Liver (tissue), 9 donors: ENCODE measurements around the gene VWA3B. TPM values are rescaled to one million over a fixed set of nuclear protein-coding genes. Genes with fewer than 3 reads are reported as not detected.

Experiments
- DNase-seq: peaks from one replicate; pipeline ENCODE4 v3.0.0-alpha.2; 2017; ENCODE audit warnings: low spot score
- H3K27ac ChIP-seq, 2 donors: one replicate each; pipeline ENCODE4 v1.7.0; 2013; ENCODE audit warnings: inconsistent platforms in 2 of 2, low read length in 2 of 2, control low read depth in 1 of 2, low read depth in 1 of 2, mild to moderate bottlenecking in 1 of 2
- H3K27me3 ChIP-seq, 4 donors: one replicate each; pipeline versions ENCODE4 v1.6.1 to v1.7.0; 2013; ENCODE audit warnings: low read length in 3 of 4, inconsistent platforms in 1 of 4, mild to moderate bottlenecking in 1 of 4, moderate library complexity in 1 of 4; ENCODE audit not compliant: control insufficient read depth in 4 of 4, insufficient read depth in 4 of 4
- H3K36me3 ChIP-seq, 4 donors: one replicate each; pipeline versions ENCODE4 v1.6.1 to v1.7.0; 2013; ENCODE audit warnings: low read length in 3 of 4, mild to moderate bottlenecking in 3 of 4, low read depth in 1 of 4, moderate library complexity in 1 of 4; ENCODE audit not compliant: control insufficient read depth in 4 of 4, insufficient read depth in 3 of 4
- H3K4me1 ChIP-seq, 4 donors: one replicate each; pipeline versions ENCODE4 v1.6.1 to v1.7.0; 2013; ENCODE audit warnings: low read length in 3 of 4, mild to moderate bottlenecking in 3 of 4, moderate library complexity in 1 of 4; ENCODE audit not compliant: control insufficient read depth in 4 of 4, insufficient read depth in 4 of 4
- H3K4me3 ChIP-seq, 3 donors: one replicate each; pipeline versions ENCODE4 v1.6.1 to v1.7.0; 2013; ENCODE audit warnings: low read length in 3 of 3, control low read depth in 1 of 3, low read depth in 1 of 3, mild to moderate bottlenecking in 1 of 3
- H3K9ac ChIP-seq, 2 donors: one replicate each; pipeline ENCODE4 v1.7.0; 2013; ENCODE audit warnings: low read length in 2 of 2, mild to moderate bottlenecking in 2 of 2, moderate library complexity in 2 of 2, control low read depth in 1 of 2, low read depth in 1 of 2
- H3K9me3 ChIP-seq, 4 donors: one replicate each; pipeline versions ENCODE4 v1.6.1 to v1.7.0; 2013; ENCODE audit warnings: low read length in 3 of 4; ENCODE audit not compliant: control insufficient read depth in 4 of 4
- FOXA1 ChIP-seq: IDR thresholded peaks from 2 replicates; pipeline ENCODE4 v1.6.1; 2016; ENCODE audit warnings: antibody characterized with exemption
- FOXA2 ChIP-seq: IDR thresholded peaks from 2 replicates; pipeline ENCODE4 v1.6.1; 2016; ENCODE audit warnings: antibody characterized with exemption
- GABPA ChIP-seq, 2 donors: IDR thresholded peaks in 1 of 2; conservative IDR thresholded peaks in 1 of 2; 2 replicates each; pipeline ENCODE4 v1.6.1; 2016; ENCODE audit warnings: antibody characterized with exemption in 2 of 2, mild to moderate bottlenecking in 1 of 2, moderate library complexity in 1 of 2
- HNF4A ChIP-seq, 2 donors: conservative IDR thresholded peaks; 2 replicates each; pipeline ENCODE4 v1.6.1; 2016; ENCODE audit warnings: antibody characterized with exemption in 2 of 2, mild to moderate bottlenecking in 2 of 2
- HNF4G ChIP-seq: IDR thresholded peaks from 2 replicates; pipeline ENCODE4 v1.6.1; 2016; ENCODE audit warnings: antibody characterized with exemption
- JUND ChIP-seq, 2 donors: IDR thresholded peaks; 2 replicates each; pipeline ENCODE4 v1.6.1; 2016; ENCODE audit warnings: antibody characterized with exemption in 2 of 2
- NR2F2 ChIP-seq: IDR thresholded peaks from 2 replicates; pipeline ENCODE4 v1.6.1; 2016; ENCODE audit warnings: antibody characterized with exemption
- RAD21 ChIP-seq, 2 donors: IDR thresholded peaks; 2 replicates each; pipeline ENCODE4 v1.6.1; 2016; ENCODE audit warnings: antibody characterized with exemption in 2 of 2, mild to moderate bottlenecking in 2 of 2
- SP1 ChIP-seq: IDR thresholded peaks from 2 replicates; pipeline ENCODE4 v1.6.1; 2018; ENCODE audit warnings: antibody characterized with exemption, mild to moderate bottlenecking
- TAF1 ChIP-seq: conservative IDR thresholded peaks from 2 replicates; pipeline ENCODE4 v1.6.1; 2016; ENCODE audit warnings: antibody characterized with exemption, mild to moderate bottlenecking
- YY1 ChIP-seq: IDR thresholded peaks from 2 replicates; pipeline ENCODE4 v1.6.1; 2016; ENCODE audit warnings: antibody characterized with exemption, mild to moderate bottlenecking
- WGBS: extraction: QIAGEN DNeasy Blood & Tissue Kit; methylation state at CpG from one replicate; pipeline ENCODE4 v1.1.7; 2013; 5-methylcytosine and 5-hydroxymethylcytosine counted together
- polyA plus RNA-seq, 2 donors: library from polyadenylated mRNA; stranded (reverse) in 1 of 2; unstranded in 1 of 2; fragments of 200-250 nt in 1 of 2; fragments of >200 nt in 1 of 2; fragmentation: Nextera tagmentation in 1 of 2; extraction: Ambion mirVana in 1 of 2; gene quantifications; one replicate each; pipeline versions ENCODE4 v1.2.1 to v1.2.3, GENCODE V29; 2013 to 2015
- total RNA-seq, 2 donors: library from RNA; depleted of rRNA; stranded (reverse); fragments of >200 nt; gene quantifications; one replicate each; pipeline ENCODE4 v1.2.3, GENCODE V29; 2014
- TF ChIP-seq, protein P1 (sequence below): IDR thresholded peaks from 2 replicates; pipeline ENCODE4 v1.6.1; 2016; ENCODE audit warnings: antibody characterized with exemption
- TF ChIP-seq, protein P2 (sequence below): IDR thresholded peaks from 2 replicates; pipeline ENCODE4 v1.6.1; 2016; ENCODE audit warnings: antibody characterized with exemption
- TF ChIP-seq, protein P3 (sequence below): IDR thresholded peaks from 2 replicates; pipeline ENCODE4 v1.6.1; 2016; ENCODE audit warnings: antibody characterized with exemption, mild to moderate bottlenecking
- TF ChIP-seq, protein P4 (sequence below): IDR thresholded peaks from 2 replicates; pipeline ENCODE4 v1.6.1; 2016; ENCODE audit warnings: antibody characterized with exemption
- TF ChIP-seq, protein P5 (sequence below): fragments of 150-350 bp; IDR thresholded peaks from 2 replicates; pipeline ENCODE4 v1.5.1; 2017; ENCODE audit warnings: improper control_type of control experiment, low read depth, low read length; ENCODE audit not compliant: missing input control
- donor health status: healthy.
- donor health status: healthy.
- donor health status: healthy.
- donor health status: healthy.
- donor health status: healthy.

The VWA3B gene
- total and polyA plus RNA-seq, 4 donors: 0.08 TPM; not detected in 3

DNA sequence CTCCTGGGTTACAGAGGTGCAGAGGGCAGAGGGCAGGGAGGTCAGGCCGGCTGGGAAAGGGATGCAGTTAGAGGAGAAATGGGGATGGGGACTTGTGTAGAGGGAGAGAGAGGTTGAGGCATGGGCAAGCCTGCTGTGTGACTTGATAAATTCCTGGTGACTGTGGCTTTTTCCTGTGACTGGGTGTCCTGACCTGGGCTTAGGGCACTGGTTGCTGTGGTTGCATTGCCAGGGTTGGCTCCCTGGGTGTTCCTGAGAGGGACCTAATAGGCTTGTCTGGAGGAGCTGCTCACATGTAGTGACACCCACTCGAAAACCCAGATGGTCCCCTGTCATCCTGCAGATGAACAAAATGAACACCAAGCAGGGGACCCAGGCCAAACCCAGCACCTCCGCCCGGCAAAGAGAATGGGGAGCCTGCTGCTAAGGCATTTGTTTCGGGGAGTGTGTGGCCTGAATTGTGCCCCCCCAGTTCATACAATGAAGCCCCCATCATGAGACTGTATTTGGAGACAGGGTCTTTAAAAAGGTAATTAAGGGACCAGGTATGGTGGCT, 78.6 kb downstream of the VWA3B start:
- WGBS: 83% methylated on average over 5 of the region's 5 CpGs
- H3K4me1 ChIP-seq: no peaks in the 10 kb centered on the region
- H3K27ac ChIP-seq: no peak overlapping the region
- no peak for DNase-seq
- TF ChIP-seq, protein P1, sequence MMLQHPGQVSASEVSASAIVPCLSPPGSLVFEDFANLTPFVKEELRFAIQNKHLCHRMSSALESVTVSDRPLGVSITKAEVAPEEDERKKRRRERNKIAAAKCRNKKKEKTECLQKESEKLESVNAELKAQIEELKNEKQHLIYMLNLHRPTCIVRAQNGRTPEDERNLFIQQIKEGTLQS: no peak
- TF ChIP-seq HNF4G (no peak), TAF1 (no peak), SP1 (no peak), YY1 (no peak), NR2F2 (no peak), JUND (IDR thresholded peaks at IDR 0.05) (no peak), RAD21 (IDR thresholded peaks at IDR 0.05) (no peak), FOXA1 (no peak), FOXA2 (no peak), GABPA (IDR thresholded peaks at IDR 0.05 in 1 of 2, conservative IDR thresholded peaks at IDR 0.05 in 1 of 2) (no peak)
- TF ChIP-seq, protein P2, sequence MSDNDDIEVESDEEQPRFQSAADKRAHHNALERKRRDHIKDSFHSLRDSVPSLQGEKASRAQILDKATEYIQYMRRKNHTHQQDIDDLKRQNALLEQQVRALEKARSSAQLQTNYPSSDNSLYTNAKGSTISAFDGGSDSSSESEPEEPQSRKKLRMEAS: no peak
- TF ChIP-seq, protein P3, sequence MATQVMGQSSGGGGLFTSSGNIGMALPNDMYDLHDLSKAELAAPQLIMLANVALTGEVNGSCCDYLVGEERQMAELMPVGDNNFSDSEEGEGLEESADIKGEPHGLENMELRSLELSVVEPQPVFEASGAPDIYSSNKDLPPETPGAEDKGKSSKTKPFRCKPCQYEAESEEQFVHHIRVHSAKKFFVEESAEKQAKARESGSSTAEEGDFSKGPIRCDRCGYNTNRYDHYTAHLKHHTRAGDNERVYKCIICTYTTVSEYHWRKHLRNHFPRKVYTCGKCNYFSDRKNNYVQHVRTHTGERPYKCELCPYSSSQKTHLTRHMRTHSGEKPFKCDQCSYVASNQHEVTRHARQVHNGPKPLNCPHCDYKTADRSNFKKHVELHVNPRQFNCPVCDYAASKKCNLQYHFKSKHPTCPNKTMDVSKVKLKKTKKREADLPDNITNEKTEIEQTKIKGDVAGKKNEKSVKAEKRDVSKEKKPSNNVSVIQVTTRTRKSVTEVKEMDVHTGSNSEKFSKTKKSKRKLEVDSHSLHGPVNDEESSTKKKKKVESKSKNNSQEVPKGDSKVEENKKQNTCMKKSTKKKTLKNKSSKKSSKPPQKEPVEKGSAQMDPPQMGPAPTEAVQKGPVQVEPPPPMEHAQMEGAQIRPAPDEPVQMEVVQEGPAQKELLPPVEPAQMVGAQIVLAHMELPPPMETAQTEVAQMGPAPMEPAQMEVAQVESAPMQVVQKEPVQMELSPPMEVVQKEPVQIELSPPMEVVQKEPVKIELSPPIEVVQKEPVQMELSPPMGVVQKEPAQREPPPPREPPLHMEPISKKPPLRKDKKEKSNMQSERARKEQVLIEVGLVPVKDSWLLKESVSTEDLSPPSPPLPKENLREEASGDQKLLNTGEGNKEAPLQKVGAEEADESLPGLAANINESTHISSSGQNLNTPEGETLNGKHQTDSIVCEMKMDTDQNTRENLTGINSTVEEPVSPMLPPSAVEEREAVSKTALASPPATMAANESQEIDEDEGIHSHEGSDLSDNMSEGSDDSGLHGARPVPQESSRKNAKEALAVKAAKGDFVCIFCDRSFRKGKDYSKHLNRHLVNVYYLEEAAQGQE: no peak
- TF ChIP-seq, protein P4, sequence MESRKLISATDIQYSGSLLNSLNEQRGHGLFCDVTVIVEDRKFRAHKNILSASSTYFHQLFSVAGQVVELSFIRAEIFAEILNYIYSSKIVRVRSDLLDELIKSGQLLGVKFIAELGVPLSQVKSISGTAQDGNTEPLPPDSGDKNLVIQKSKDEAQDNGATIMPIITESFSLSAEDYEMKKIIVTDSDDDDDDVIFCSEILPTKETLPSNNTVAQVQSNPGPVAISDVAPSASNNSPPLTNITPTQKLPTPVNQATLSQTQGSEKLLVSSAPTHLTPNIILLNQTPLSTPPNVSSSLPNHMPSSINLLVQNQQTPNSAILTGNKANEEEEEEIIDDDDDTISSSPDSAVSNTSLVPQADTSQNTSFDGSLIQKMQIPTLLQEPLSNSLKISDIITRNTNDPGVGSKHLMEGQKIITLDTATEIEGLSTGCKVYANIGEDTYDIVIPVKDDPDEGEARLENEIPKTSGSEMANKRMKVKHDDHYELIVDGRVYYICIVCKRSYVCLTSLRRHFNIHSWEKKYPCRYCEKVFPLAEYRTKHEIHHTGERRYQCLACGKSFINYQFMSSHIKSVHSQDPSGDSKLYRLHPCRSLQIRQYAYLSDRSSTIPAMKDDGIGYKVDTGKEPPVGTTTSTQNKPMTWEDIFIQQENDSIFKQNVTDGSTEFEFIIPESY: no peak
- TF ChIP-seq, protein P5, sequence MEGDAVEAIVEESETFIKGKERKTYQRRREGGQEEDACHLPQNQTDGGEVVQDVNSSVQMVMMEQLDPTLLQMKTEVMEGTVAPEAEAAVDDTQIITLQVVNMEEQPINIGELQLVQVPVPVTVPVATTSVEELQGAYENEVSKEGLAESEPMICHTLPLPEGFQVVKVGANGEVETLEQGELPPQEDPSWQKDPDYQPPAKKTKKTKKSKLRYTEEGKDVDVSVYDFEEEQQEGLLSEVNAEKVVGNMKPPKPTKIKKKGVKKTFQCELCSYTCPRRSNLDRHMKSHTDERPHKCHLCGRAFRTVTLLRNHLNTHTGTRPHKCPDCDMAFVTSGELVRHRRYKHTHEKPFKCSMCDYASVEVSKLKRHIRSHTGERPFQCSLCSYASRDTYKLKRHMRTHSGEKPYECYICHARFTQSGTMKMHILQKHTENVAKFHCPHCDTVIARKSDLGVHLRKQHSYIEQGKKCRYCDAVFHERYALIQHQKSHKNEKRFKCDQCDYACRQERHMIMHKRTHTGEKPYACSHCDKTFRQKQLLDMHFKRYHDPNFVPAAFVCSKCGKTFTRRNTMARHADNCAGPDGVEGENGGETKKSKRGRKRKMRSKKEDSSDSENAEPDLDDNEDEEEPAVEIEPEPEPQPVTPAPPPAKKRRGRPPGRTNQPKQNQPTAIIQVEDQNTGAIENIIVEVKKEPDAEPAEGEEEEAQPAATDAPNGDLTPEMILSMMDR: no peak
- H3K9ac ChIP-seq: no peak overlapping the region
- no peaks in the 10 kb centered on the region for H3K36me3 ChIP-seq
- no peaks in the 10 kb centered on the region for H3K9me3 ChIP-seq
- H3K4me3 ChIP-seq: no peak overlapping the region
- no peaks in the 10 kb centered on the region for H3K27me3 ChIP-seq

DNA sequence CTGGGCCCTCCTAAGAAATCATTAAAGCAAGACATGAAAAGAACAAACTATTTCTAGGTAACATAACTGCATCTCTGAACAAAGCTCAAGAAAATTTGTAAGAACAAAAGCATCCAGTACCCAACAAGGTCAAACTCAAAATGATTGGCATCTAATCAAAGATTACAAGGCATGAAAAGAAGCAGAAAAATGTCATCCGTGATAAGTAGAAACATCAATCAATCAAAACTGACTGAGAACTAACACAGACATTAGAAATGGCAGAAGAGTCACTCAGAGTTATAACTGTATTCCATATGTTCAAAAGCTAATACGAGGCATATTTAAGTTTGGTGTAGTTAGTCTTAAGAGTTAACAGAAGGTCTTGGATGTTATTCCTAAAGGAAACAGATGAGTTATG, 80.9 kb downstream of the VWA3B start:
- H3K9me3 ChIP-seq: peaks cover 0 to 1% (median 0%) of the 10 kb centered on the region in 4 donors
- TF ChIP-seq TAF1: no peak
- TF ChIP-seq HNF4A (conservative IDR thresholded peaks at IDR 0.05): no peak
- no peak for TF ChIP-seq SP1
- TF ChIP-seq GABPA (IDR thresholded peaks at IDR 0.05 in 1 of 2, conservative IDR thresholded peaks at IDR 0.05 in 1 of 2): no peak
- no peak for TF ChIP-seq JUND (IDR thresholded peaks at IDR 0.05)
- no peak for TF ChIP-seq HNF4G
- TF ChIP-seq, protein P5: no peak
- TF ChIP-seq, protein P1: no peak
- H3K9ac ChIP-seq: no peak overlapping the region
- DNase-seq: no peak
- no peaks in the 10 kb centered on the region for H3K36me3 ChIP-seq
- 83% methylated on average over 2 of the region's 2 CpGs for WGBS
- no peak overlapping the region for H3K4me3 ChIP-seq
- no peaks in the 10 kb centered on the region for H3K4me1 ChIP-seq
- no peaks in the 10 kb centered on the region for H3K27me3 ChIP-seq
- no peak overlapping the region for H3K27ac ChIP-seq
